H9 (cell line): ENCODE data around the gene AMIGO3. TPM values are rescaled to one million over a fixed set of nuclear protein-coding genes. Genes with fewer than 3 reads are reported as not detected.
A peak's percentile ranks its signal among the peaks of the same experiment; 100 is the strongest.

Experiments
- DNase-seq: peaks from one replicate; pipeline ENCODE4 v3.0.0-alpha.2; 2017
- H2AFZ ChIP-seq: one replicate; pipeline ENCODE4 v1.6.1; 2013; ENCODE audit warnings: mild to moderate bottlenecking, low read length, control low read depth, moderate library complexity
- H2AK5ac ChIP-seq: 2 replicates; pipeline ENCODE4 v1.6.1; 2013; ENCODE audit warnings: low read length, control low read depth, mixed read lengths; ENCODE audit not compliant: insufficient read length
- H2BK120ac ChIP-seq: one replicate; pipeline ENCODE4 v1.6.1; 2013; ENCODE audit warnings: low read depth, mild to moderate bottlenecking, low read length, control low read depth, inconsistent platforms; ENCODE audit not compliant: poor library complexity, severe bottlenecking
- H2BK12ac ChIP-seq: 2 replicates; pipeline ENCODE4 v1.6.1; 2013; ENCODE audit warnings: low read length, control low read depth, mixed read lengths, low read depth; ENCODE audit not compliant: insufficient read length
- H2BK15ac ChIP-seq: 2 replicates; pipeline ENCODE4 v1.6.1; 2013; ENCODE audit warnings: low read depth, low read length, control low read depth
- H2BK20ac ChIP-seq: one replicate; pipeline ENCODE4 v1.6.1; 2013; ENCODE audit warnings: low read depth, mild to moderate bottlenecking, low read length, control low read depth, inconsistent platforms; ENCODE audit not compliant: poor library complexity, severe bottlenecking
- H2BK5ac ChIP-seq: 2 replicates; pipeline ENCODE4 v1.6.1; 2013; ENCODE audit warnings: low read length, control low read depth, mixed read lengths; ENCODE audit not compliant: insufficient read length
- H3K14ac ChIP-seq: 2 replicates; pipeline ENCODE4 v1.6.1; 2013; ENCODE audit warnings: low read length, control low read depth; ENCODE audit not compliant: insufficient read depth
- H3K18ac ChIP-seq: 2 replicates; pipeline ENCODE4 v1.6.1; 2013; ENCODE audit warnings: low read depth, mild to moderate bottlenecking, mixed read lengths, low read length, control low read depth; ENCODE audit not compliant: insufficient read length
- H3K23ac ChIP-seq: 2 replicates; pipeline ENCODE4 v1.6.1; 2013; ENCODE audit warnings: low read length, control low read depth, mixed read lengths, low read depth; ENCODE audit not compliant: insufficient read length
- H3K23me2 ChIP-seq: 2 replicates; pipeline ENCODE4 v1.6.1; 2013; ENCODE audit warnings: low read depth, mild to moderate bottlenecking, mixed read lengths, low read length, control low read depth; ENCODE audit not compliant: insufficient read length, poor library complexity, severe bottlenecking
- H3K27ac ChIP-seq: 2 replicates; pipeline ENCODE4 v1.5.1; 2013; ENCODE audit warnings: low read length, control low read depth, mixed read lengths, low read depth; ENCODE audit not compliant: insufficient read length
- H3K27me3 ChIP-seq: 2 replicates; pipeline ENCODE4 v1.6.1; 2013; ENCODE audit warnings: low read length, control low read depth, inconsistent platforms; ENCODE audit not compliant: insufficient read depth
- H3K4ac ChIP-seq: 2 replicates; pipeline ENCODE4 v1.6.1; 2013; ENCODE audit warnings: low read depth, mild to moderate bottlenecking, control low read depth, inconsistent platforms, low read length, moderate library complexity
- H3K4me1 ChIP-seq: 2 replicates; pipeline ENCODE4 v1.6.1; 2013; ENCODE audit warnings: low read length, control low read depth, inconsistent platforms; ENCODE audit not compliant: insufficient read depth
- H3K4me2 ChIP-seq: 2 replicates; pipeline ENCODE4 v1.6.1; 2013; ENCODE audit warnings: low read length, control low read depth, mixed read lengths; ENCODE audit not compliant: insufficient read length, insufficient read depth
- H3K56ac ChIP-seq: 2 replicates; pipeline ENCODE4 v1.6.1; 2013; ENCODE audit warnings: low read depth, mild to moderate bottlenecking, mixed read lengths, low read length, control low read depth; ENCODE audit not compliant: insufficient read length
- H3K79me1 ChIP-seq: 2 replicates; pipeline ENCODE4 v1.6.1; 2013; ENCODE audit warnings: low read depth, mild to moderate bottlenecking, moderate library complexity, low read length, control low read depth, inconsistent platforms; ENCODE audit not compliant: insufficient read depth, poor library complexity, severe bottlenecking
- H3K79me2 ChIP-seq: 2 replicates; pipeline ENCODE4 v1.6.1; 2013; ENCODE audit warnings: low read length, control low read depth, inconsistent platforms; ENCODE audit not compliant: insufficient read depth
- H3K9ac ChIP-seq: 2 replicates; pipeline ENCODE4 v1.6.1; 2013; ENCODE audit warnings: low read length, control low read depth, mixed read lengths; ENCODE audit not compliant: insufficient read length; ENCODE audit errors: extremely low read depth
- H3K9me3 ChIP-seq: one replicate; pipeline ENCODE4 v1.6.1; 2013; ENCODE audit warnings: low read depth, low read length, inconsistent platforms; ENCODE audit not compliant: control insufficient read depth
- H3T11ph ChIP-seq: one replicate; pipeline ENCODE4 v1.6.1; 2013; ENCODE audit warnings: mild to moderate bottlenecking, low read length, control low read depth, inconsistent platforms
- H4K20me1 ChIP-seq: one replicate; pipeline ENCODE4 v1.6.1; 2013; ENCODE audit not compliant: control insufficient read depth, insufficient read length, insufficient read depth
- H4K5ac ChIP-seq: 2 replicates; pipeline ENCODE4 v1.6.1; 2013; ENCODE audit warnings: low read depth, mild to moderate bottlenecking, mixed read lengths, low read length, control low read depth; ENCODE audit not compliant: insufficient read length
- H4K8ac ChIP-seq: replicated peaks from 2 replicates; pipeline ENCODE4 v1.6.1; 2013; ENCODE audit warnings: low read length, control low read depth, mixed read lengths, low read depth; ENCODE audit not compliant: insufficient read length
- H4K91ac ChIP-seq: 2 replicates; pipeline ENCODE4 v1.6.1; 2013; ENCODE audit warnings: low read depth, mild to moderate bottlenecking, moderate library complexity, mixed read lengths, low read length, control low read depth; ENCODE audit not compliant: insufficient read length
- H3K27ac Mint-ChIP-seq, 3 experiments: 2 replicates in 2 of 3; 3 replicates in 1 of 3; pipeline ENCODE4 v1.8.0; 2020 to 2021; ENCODE audit warnings: mixed read lengths in 3 of 3, mild to moderate bottlenecking in 1 of 3, moderate library complexity in 1 of 3
- H3K27me3 Mint-ChIP-seq: 2 replicates; pipeline ENCODE4 v1.8.0; 2021; ENCODE audit warnings: low read depth, mild to moderate bottlenecking, moderate library complexity, mixed read lengths
- H3K36me3 Mint-ChIP-seq, 3 experiments: 2 replicates in 2 of 3; 3 replicates in 1 of 3; pipeline ENCODE4 v1.8.0; 2020 to 2021; ENCODE audit warnings: low read depth in 3 of 3, mixed read lengths in 3 of 3; ENCODE audit not compliant: insufficient read depth in 1 of 3
- H3K4me1 Mint-ChIP-seq, 2 experiments: 2 replicates each; pipeline ENCODE4 v1.8.0; 2020; ENCODE audit warnings: mixed read lengths in 2 of 2
- H3K4me3 Mint-ChIP-seq, 2 experiments: 2 replicates in 1 of 2; 3 replicates in 1 of 2; pipeline ENCODE4 v1.8.0; 2020 to 2021; ENCODE audit warnings: mild to moderate bottlenecking in 2 of 2, mixed read lengths in 2 of 2, moderate library complexity in 1 of 2
- H3K9me3 Mint-ChIP-seq, 2 experiments: 2 replicates in 1 of 2; 3 replicates in 1 of 2; pipeline ENCODE4 v1.8.0; 2020; ENCODE audit warnings: mild to moderate bottlenecking in 2 of 2, mixed read lengths in 2 of 2, moderate library complexity in 1 of 2
- WGBS: extraction: QIAGEN DNeasy Blood & Tissue Kit; methylation state at CpG from one replicate; pipeline ENCODE4 v1.1.7; 2013; ENCODE audit warnings: missing lambda C conversion rate, low lambda C conversion rate, mixed read lengths; ENCODE audit not compliant: insufficient read length; ENCODE audit errors: extremely low coverage; 5-methylcytosine and 5-hydroxymethylcytosine counted together
- total RNA-seq: library from RNA; stranded (reverse); gene quantifications from 2 replicates; pipeline ENCODE4 v1.2.1, GENCODE V29; 2021
- TF ChIP-seq, protein P1 (sequence below): fragments of 200-600 bp; sonication (generic); conservative IDR thresholded peaks from 3 replicates; pipeline ENCODE4 v1.8.0; 2021; ENCODE audit warnings: antibody characterized with exemption, mild to moderate bottlenecking

The AMIGO3 gene
- total RNA-seq, 1 experiment from 2014 or later, result 3.8 TPM

DNA sequence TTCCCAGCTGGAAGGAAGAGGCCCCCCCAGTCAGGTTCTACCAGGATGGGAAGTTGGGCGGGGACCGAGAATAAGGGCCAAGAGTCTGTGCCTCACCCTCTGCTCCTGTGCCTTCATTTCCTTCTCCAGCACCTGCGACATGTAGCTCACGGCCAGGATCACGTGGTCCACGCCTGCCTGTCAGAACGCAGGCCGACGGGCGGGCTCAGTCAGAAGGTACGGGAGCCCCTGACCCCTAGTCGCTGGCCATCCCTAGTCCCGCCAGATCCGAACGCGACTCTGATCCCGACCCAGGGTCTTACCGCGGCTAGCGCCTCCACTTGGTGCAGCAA lies 3.8 kb upstream of the AMIGO3 start:
- Histone ChIP-seq H3K4me2 (peak overlapping the region; percentile 60), H3K79me1 (peaks cover 2% of the 10 kb centered on the region), H4K20me1 (no peaks in the 10 kb centered on the region), H2BK12ac (no peak overlapping the region), H2AFZ (no peak overlapping the region), H3K9me3 (no peaks in the 10 kb centered on the region), H3K23me2 (peaks cover 25% of the 10 kb centered on the region), H3K4ac (no peak overlapping the region), H2BK15ac (no peak overlapping the region), H4K5ac (no peak overlapping the region), H3K9ac (peak overlapping the region; percentile 83), H3K14ac (peak overlapping the region; percentile 70), H4K91ac (no peak overlapping the region), H2BK5ac (no peak overlapping the region), H3K23ac (no peak overlapping the region), H2BK20ac (no peak overlapping the region), H3K27ac (no peak overlapping the region), H3K27me3 (no peaks in the 10 kb centered on the region), H3K18ac (peak overlapping the region; percentile 73), H2BK120ac (no peak overlapping the region), H3K79me2 (no peaks in the 10 kb centered on the region), H3K56ac (no peak overlapping the region), H2AK5ac (no peak overlapping the region), H3T11ph (no peak overlapping the region), H4K8ac (no peak overlapping the region), H3K4me1 (no peaks in the 10 kb centered on the region)
- H3K27ac Mint-ChIP-seq, result peak overlapping the region; percentile 48 to 95 (median 80); a peak in 4 of 7 replicates
- H3K36me3 Mint-ChIP-seq, result peaks cover 5 to 49% (median 41%) of the 10 kb centered on the region in 3 experiments; a peak in 6 of 7 replicates
- H3K4me3 Mint-ChIP-seq, result peak overlapping the region; percentile 87 to 96
- peak; percentile 73 for DNase-seq
- peaks cover 4% of the 10 kb centered on the region for H3K27me3 Mint-ChIP-seq
- TF ChIP-seq, protein P1, sequence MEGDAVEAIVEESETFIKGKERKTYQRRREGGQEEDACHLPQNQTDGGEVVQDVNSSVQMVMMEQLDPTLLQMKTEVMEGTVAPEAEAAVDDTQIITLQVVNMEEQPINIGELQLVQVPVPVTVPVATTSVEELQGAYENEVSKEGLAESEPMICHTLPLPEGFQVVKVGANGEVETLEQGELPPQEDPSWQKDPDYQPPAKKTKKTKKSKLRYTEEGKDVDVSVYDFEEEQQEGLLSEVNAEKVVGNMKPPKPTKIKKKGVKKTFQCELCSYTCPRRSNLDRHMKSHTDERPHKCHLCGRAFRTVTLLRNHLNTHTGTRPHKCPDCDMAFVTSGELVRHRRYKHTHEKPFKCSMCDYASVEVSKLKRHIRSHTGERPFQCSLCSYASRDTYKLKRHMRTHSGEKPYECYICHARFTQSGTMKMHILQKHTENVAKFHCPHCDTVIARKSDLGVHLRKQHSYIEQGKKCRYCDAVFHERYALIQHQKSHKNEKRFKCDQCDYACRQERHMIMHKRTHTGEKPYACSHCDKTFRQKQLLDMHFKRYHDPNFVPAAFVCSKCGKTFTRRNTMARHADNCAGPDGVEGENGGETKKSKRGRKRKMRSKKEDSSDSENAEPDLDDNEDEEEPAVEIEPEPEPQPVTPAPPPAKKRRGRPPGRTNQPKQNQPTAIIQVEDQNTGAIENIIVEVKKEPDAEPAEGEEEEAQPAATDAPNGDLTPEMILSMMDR, result no peak
- no peaks in the 10 kb centered on the region for H3K9me3 Mint-ChIP-seq
- peaks cover 18 to 22% of the 10 kb centered on the region in 2 experiments for H3K4me1 Mint-ChIP-seq
- no CpG with 5 or more reads among the region's 20 CpGs for WGBS
